Spleen (tissue), 11 donors: ENCODE results near the gene CTNNA2. TPM values are rescaled to one million over a fixed set of nuclear protein-coding genes. Genes with fewer than 3 reads are reported as not detected.
A peak's percentile ranks its signal among the peaks of the same experiment; 100 is the strongest.

ENCODE experiments used
- DNase-seq: peaks from one replicate; pipeline ENCODE4 v3.0.0-alpha.2; 2020
- H3K27ac ChIP-seq, 8 donors: fragments of 200-600 bp; sonication (generic) in 7 of 8; 1 replicate in 4 of 8; 2 replicates in 4 of 8; pipeline versions ENCODE4 v1.5.0 to v1.8.0; 2016 to 2021; ENCODE audit warnings: inconsistent platforms in 4 of 8, mild to moderate bottlenecking in 4 of 8, moderate library complexity in 1 of 8
- H3K27me3 ChIP-seq, 7 donors: fragments of 200-600 bp; sonication (generic) in 6 of 7; replicated peaks in 1 of 7; 1 replicate in 4 of 7; 2 replicates in 3 of 7; pipeline versions ENCODE4 v1.5.0 to v1.8.0; 2016 to 2021; ENCODE audit warnings: inconsistent platforms in 3 of 7, mild to moderate bottlenecking in 1 of 7
- H3K36me3 ChIP-seq, 6 donors: fragments of 200-600 bp; sonication (generic) in 5 of 6; 1 replicate in 4 of 6; 2 replicates in 2 of 6; pipeline versions ENCODE4 v1.5.0 to v1.8.0; 2016 to 2021; ENCODE audit warnings: inconsistent platforms in 2 of 6
- H3K4me1 ChIP-seq, 6 donors: fragments of 200-600 bp; sonication (generic) in 5 of 6; 1 replicate in 3 of 6; 2 replicates in 3 of 6; pipeline versions ENCODE4 v1.5.0 to v1.8.0; 2016 to 2021; ENCODE audit warnings: inconsistent platforms in 3 of 6
- H3K4me3 ChIP-seq, 8 donors: fragments of 200-600 bp; sonication (generic) in 7 of 8; 1 replicate in 4 of 8; 2 replicates in 4 of 8; pipeline versions ENCODE4 v1.5.0 to v1.8.0; 2016 to 2021; ENCODE audit warnings: inconsistent platforms in 4 of 8, mild to moderate bottlenecking in 4 of 8, moderate library complexity in 2 of 8
- H3K9me3 ChIP-seq, 8 donors: fragments of 200-600 bp; sonication (generic) in 7 of 8; 1 replicate in 4 of 8; 2 replicates in 4 of 8; pipeline versions ENCODE4 v1.5.0 to v1.8.0; 2016 to 2021; ENCODE audit warnings: inconsistent platforms in 4 of 8
- CTCF ChIP-seq, 11 experiments: fragments of 200-600 bp in 7 of 11; fragments of 450-650 bp in 4 of 11; sonication (generic) in 4 of 11; IDR thresholded peaks in 8 of 11; conservative IDR thresholded peaks in 3 of 11; 1 replicate in 7 of 11; 2 replicates in 4 of 11; pipeline versions ENCODE4 v1.4.0 to v1.8.0; 2016 to 2021; ENCODE audit warnings: antibody characterized with exemption in 11 of 11, inconsistent platforms in 4 of 11, mild to moderate bottlenecking in 1 of 11
- POLR2A ChIP-seq, 3 donors: fragments of 450-650 bp; IDR thresholded peaks; one replicate each; pipeline ENCODE4 v1.5.1; 2017; ENCODE audit warnings: antibody characterized with exemption in 3 of 3, mild to moderate bottlenecking in 1 of 3
- POLR2AphosphoS5 ChIP-seq, 3 donors: sonication (generic); formaldehyde crosslinking; IDR thresholded peaks; one replicate each; pipeline ENCODE4 v1.5.1; 2017; ENCODE audit warnings: antibody characterized with exemption in 3 of 3
- WGBS, 5 donors: extraction: QIAGEN DNeasy Blood & Tissue Kit in 3 of 5; methylation state at CpG; one replicate each; pipeline versions ENCODE4 v1.1.5 to v1.1.7; 2013 to 2018; 5-methylcytosine and 5-hydroxymethylcytosine counted together
- intact Hi-C: fragments of 100-400 bp; cut with DNase I; formaldehyde crosslinking; loops from one replicate; pipeline ENCODE4 v1.15.0; 2023; ENCODE audit warnings: low total_unique reads
- polyA plus RNA-seq, 3 donors: library from polyadenylated mRNA; stranded (reverse); fragments of 200-250 nt; gene quantifications; one replicate each; pipeline ENCODE4 v1.2.1, GENCODE V29; 2013
- total RNA-seq, 7 donors: library from RNA; depleted of rRNA in 3 of 7; stranded (reverse); fragments of >200 nt in 3 of 7; fragmentation: NEBNext Ultra II Directional in 4 of 7; extraction: Animal tissue kit (Norgen Biotek cat#: 25700) in 4 of 7; gene quantifications; one replicate each; pipeline versions ENCODE4 v1.1.0 to v1.2.1, GENCODE V29; 2016 to 2021
- donor health status: healthy with polysubstance abuse.
- donor health status: DM: no; HTN: no; CAD: no; lungs with moderate emphysema.
- donor health status: DM: no; HTN: no; CAD: no.
- donor health status: Bipolar disorder and iron deficiency.
- donor health status: healthy.
- donor health status: DM: no; HTN: no; CAD: no.
- donor health status: DM: yes; HTN: yes; CAD: no.

The CTNNA2 gene
- total and polyA plus RNA-seq, 10 donors, result not detected

- Histone ChIP-seq H3K9me3 (no peaks in the 10 kb centered on the region), H3K27me3 (no peaks in the 10 kb centered on the region), H3K36me3 (no peaks in the 10 kb centered on the region), H3K27ac (no peak overlapping the region), H3K4me3 (no peak overlapping the region), H3K4me1 (no peaks in the 10 kb centered on the region)
- 73 to 82% (median 77%) methylated on average over 2 of the region's 2 CpGs for WGBS, 5 donors
- intact Hi-C loops, result no loop called here
- no peak for TF ChIP-seq CTCF (IDR thresholded peaks at IDR 0.05 in 8 of 11, conservative IDR thresholded peaks at IDR 0.05 in 3 of 11)
- no peak for TF ChIP-seq POLR2AphosphoS5 (IDR thresholded peaks at IDR 0.05)
- no peak for TF ChIP-seq POLR2A (IDR thresholded peaks at IDR 0.05)
- no peak for DNase-seq
Observed at GRCh38 chr2:80071941-80072340, 559.1 kb downstream of the CTNNA2 start.

GRCh38 chr2:80073134-80073561, 560.3 kb downstream of the CTNNA2 start:
- intact Hi-C loops, result no loop called here
- no peak for DNase-seq
- no peaks in the 10 kb centered on the region for H3K36me3 ChIP-seq
- no peak for TF ChIP-seq POLR2AphosphoS5 (IDR thresholded peaks at IDR 0.05)
- no peak for TF ChIP-seq POLR2A (IDR thresholded peaks at IDR 0.05)
- TF ChIP-seq CTCF (IDR thresholded peaks at IDR 0.05 in 8 of 11, conservative IDR thresholded peaks at IDR 0.05 in 3 of 11), result peak in 9 of 11 experiments; percentile 14 to 62 (median 42)
- H3K4me1 ChIP-seq, result no peaks in the 10 kb centered on the region
- H3K4me3 ChIP-seq, result no peak overlapping the region
- no peaks in the 10 kb centered on the region for H3K9me3 ChIP-seq
- H3K27ac ChIP-seq, result no peak overlapping the region
- 17 to 32% (median 25%) methylated on average over 2 of the region's 2 CpGs for WGBS, 5 donors
- H3K27me3 ChIP-seq, result no peaks in the 10 kb centered on the region

GRCh38 chr2:80074321-80075070, 561.6 kb downstream of the CTNNA2 start:
- intact Hi-C loops, result no loop called here
- no peaks in the 10 kb centered on the region for H3K9me3 ChIP-seq
- H3K27ac ChIP-seq, result no peak overlapping the region
- H3K36me3 ChIP-seq, result no peaks in the 10 kb centered on the region
- TF ChIP-seq POLR2AphosphoS5 (IDR thresholded peaks at IDR 0.05) (no peak), CTCF (IDR thresholded peaks at IDR 0.05 in 8 of 11, conservative IDR thresholded peaks at IDR 0.05 in 3 of 11) (no peak), POLR2A (IDR thresholded peaks at IDR 0.05) (no peak)
- 65 to 72% (median 67%) methylated on average over 5 of the region's 5 CpGs for WGBS, 5 donors
- H3K4me3 ChIP-seq, result no peak overlapping the region
- peaks cover 0 to 2% (median 0%) of the 10 kb centered on the region in 7 donors for H3K27me3 ChIP-seq
- H3K4me1 ChIP-seq, result no peaks in the 10 kb centered on the region
- no peak for DNase-seq

GRCh38 chr2:80075719-80076118, 562.9 kb downstream of the CTNNA2 start:
- WGBS, 5 donors, result 65 to 88% (median 76%) methylated on average over 1 of the region's 1 CpG
- H3K36me3 ChIP-seq, result no peaks in the 10 kb centered on the region
- H3K9me3 ChIP-seq, result no peaks in the 10 kb centered on the region
- no peak for DNase-seq
- intact Hi-C loops, result no loop called here
- H3K4me3 ChIP-seq, result no peak overlapping the region
- no peak for TF ChIP-seq POLR2AphosphoS5 (IDR thresholded peaks at IDR 0.05)
- TF ChIP-seq CTCF (IDR thresholded peaks at IDR 0.05 in 8 of 11, conservative IDR thresholded peaks at IDR 0.05 in 3 of 11), result no peak
- no peak for TF ChIP-seq POLR2A (IDR thresholded peaks at IDR 0.05)
- H3K4me1 ChIP-seq, result no peaks in the 10 kb centered on the region
- H3K27me3 ChIP-seq, result peaks cover 0 to 7% (median 0%) of the 10 kb centered on the region in 7 donors
- no peak overlapping the region for H3K27ac ChIP-seq
